Measurements from ENCODE around the gene ZNF608. TPM values are rescaled to one million over a fixed set of nuclear protein-coding genes. Genes with fewer than 3 reads are reported as not detected.

ZNF608 gene
- total and polyA plus RNA-seq, 2 donors from 2014 or later = 5.9 to 35.8 TPM

DNA sequence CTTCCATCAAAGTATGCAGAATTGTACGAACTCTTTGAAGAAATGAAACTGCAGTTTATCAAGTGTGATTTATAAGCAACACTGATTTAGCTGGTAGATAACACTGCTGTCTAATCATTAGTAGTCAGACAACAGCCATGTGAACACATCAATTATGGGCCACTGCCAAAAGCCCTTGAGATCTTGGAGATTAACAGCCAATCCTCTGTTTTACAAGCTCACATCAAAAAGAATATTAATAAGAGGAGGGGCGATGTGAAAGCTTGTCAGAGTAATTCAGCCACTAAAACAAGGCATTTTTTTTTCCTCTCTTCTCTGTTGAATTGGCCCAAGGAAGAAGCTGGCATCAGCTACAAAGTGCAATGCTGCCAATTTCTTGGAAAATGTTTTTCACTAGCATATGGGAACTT lies 28.1 kb downstream of the ZNF608 start:
- FAIRE-seq (no peak), DNase-seq (no peak)
- no peak overlapping the region for H3K4me3 ChIP-seq (ENCODE audit: low read length in 3 of 3)
- H3K36me3 ChIP-seq (ENCODE audit: control insufficient read depth in 2 of 3, insufficient read depth in 3 of 3, low read length in 3 of 3) = peaks cover 0 to 2% (median 0%) of the 10 kb centered on the region in 3 donors
- peaks cover 2 to 22% (median 8%) of the 10 kb centered on the region in 3 donors for H3K4me1 ChIP-seq (ENCODE audit: control insufficient read depth in 2 of 3, insufficient read depth in 2 of 3, low read depth in 1 of 3, low read length in 3 of 3)
- TF ChIP-seq, protein P1, sequence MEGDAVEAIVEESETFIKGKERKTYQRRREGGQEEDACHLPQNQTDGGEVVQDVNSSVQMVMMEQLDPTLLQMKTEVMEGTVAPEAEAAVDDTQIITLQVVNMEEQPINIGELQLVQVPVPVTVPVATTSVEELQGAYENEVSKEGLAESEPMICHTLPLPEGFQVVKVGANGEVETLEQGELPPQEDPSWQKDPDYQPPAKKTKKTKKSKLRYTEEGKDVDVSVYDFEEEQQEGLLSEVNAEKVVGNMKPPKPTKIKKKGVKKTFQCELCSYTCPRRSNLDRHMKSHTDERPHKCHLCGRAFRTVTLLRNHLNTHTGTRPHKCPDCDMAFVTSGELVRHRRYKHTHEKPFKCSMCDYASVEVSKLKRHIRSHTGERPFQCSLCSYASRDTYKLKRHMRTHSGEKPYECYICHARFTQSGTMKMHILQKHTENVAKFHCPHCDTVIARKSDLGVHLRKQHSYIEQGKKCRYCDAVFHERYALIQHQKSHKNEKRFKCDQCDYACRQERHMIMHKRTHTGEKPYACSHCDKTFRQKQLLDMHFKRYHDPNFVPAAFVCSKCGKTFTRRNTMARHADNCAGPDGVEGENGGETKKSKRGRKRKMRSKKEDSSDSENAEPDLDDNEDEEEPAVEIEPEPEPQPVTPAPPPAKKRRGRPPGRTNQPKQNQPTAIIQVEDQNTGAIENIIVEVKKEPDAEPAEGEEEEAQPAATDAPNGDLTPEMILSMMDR (IDR thresholded peaks at IDR 0.05; ENCODE audit: borderline replicate concordance, extremely low read depth, insufficient read depth) = no peak
- no peaks in the 10 kb centered on the region for H3K27me3 ChIP-seq (ENCODE audit: control insufficient read depth, insufficient read depth, low read length)
- no peaks in the 10 kb centered on the region for H3K9me3 ChIP-seq (ENCODE audit: control insufficient read depth in 2 of 3, insufficient read depth in 1 of 3, low read length in 3 of 3)
- intact Hi-C loops (cut with DNase I) = no loop called here
- no peak overlapping the region for H3K27ac ChIP-seq (ENCODE audit: low read depth in 2 of 2, low read length in 2 of 2)
- no peak overlapping the region for H3K9ac ChIP-seq (ENCODE audit: low read length in 3 of 3)

DNA sequence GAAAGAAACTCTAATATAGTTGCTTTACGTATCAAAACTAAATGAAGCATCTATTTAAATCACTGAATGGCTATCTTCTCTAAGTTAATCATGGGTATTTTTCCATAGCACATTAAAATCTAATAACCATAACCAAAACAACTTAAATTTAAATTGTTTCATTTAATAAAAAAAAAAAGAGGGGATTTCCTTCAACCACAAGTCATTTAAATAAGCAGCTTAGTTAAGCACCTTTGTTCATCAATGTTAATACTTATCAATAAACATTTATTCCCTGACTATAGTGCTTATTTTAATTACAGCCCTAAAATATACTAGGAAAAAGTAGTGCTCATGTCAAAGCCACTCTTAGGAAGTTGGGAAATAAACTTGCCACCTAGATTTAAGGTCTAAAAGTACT lies 30.3 kb downstream of the ZNF608 start:
- no peak for FAIRE-seq
- H3K27ac ChIP-seq (ENCODE audit: low read depth in 2 of 2, low read length in 2 of 2) = no peak overlapping the region
- H3K27me3 ChIP-seq (ENCODE audit: control insufficient read depth, insufficient read depth, low read length) = no peaks in the 10 kb centered on the region
- no peak for DNase-seq
- peaks cover 2 to 19% (median 8%) of the 10 kb centered on the region in 3 donors for H3K4me1 ChIP-seq (ENCODE audit: control insufficient read depth in 2 of 3, insufficient read depth in 2 of 3, low read depth in 1 of 3, low read length in 3 of 3)
- TF ChIP-seq, protein P1 (IDR thresholded peaks at IDR 0.05; ENCODE audit: borderline replicate concordance, extremely low read depth, insufficient read depth) = no peak
- no peaks in the 10 kb centered on the region for H3K9me3 ChIP-seq (ENCODE audit: control insufficient read depth in 2 of 3, insufficient read depth in 1 of 3, low read length in 3 of 3)
- no peak overlapping the region for H3K4me3 ChIP-seq (ENCODE audit: low read length in 3 of 3)
- peaks cover 0 to 2% (median 0%) of the 10 kb centered on the region in 3 donors for H3K36me3 ChIP-seq (ENCODE audit: control insufficient read depth in 2 of 3, insufficient read depth in 3 of 3, low read length in 3 of 3)
- intact Hi-C loops (cut with DNase I) = no loop called here
- H3K9ac ChIP-seq (ENCODE audit: low read length in 3 of 3) = no peak overlapping the region

DNA sequence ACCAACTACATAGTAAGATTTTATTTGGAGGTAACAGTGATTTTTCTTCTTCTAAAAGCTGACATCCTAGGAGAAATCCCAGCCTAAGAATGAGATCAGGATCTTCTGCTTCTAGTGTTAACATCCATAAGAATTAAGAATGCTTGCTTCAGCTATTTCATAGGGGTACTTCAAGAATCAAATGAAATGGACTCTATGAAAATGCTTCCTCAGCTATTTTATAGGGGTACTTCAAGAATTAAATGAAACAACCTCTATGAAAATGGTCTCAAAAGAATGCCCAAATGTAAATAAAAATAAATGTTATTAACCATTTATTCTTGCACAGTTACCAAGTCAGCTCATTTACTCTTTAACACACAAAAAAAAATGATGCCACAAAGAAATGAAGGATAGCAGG lies 31.5 kb downstream of the ZNF608 start:
- FAIRE-seq = no peak
- intact Hi-C loops (cut with DNase I) = no loop called here

More for the DNA sequence above, 31.5 kb downstream of the ZNF608 start:
- peaks cover 2 to 16% (median 8%) of the 10 kb centered on the region in 3 donors for H3K4me1 ChIP-seq (ENCODE audit: control insufficient read depth in 2 of 3, insufficient read depth in 2 of 3, low read depth in 1 of 3, low read length in 3 of 3)
- no peak overlapping the region for H3K4me3 ChIP-seq (ENCODE audit: low read length in 3 of 3)
- H3K9me3 ChIP-seq (ENCODE audit: control insufficient read depth in 2 of 3, insufficient read depth in 1 of 3, low read length in 3 of 3) = no peaks in the 10 kb centered on the region
- H3K27ac ChIP-seq (ENCODE audit: low read depth in 2 of 2, low read length in 2 of 2) = no peak overlapping the region
- peaks cover 0 to 2% (median 0%) of the 10 kb centered on the region in 3 donors for H3K36me3 ChIP-seq (ENCODE audit: control insufficient read depth in 2 of 3, insufficient read depth in 3 of 3, low read length in 3 of 3)
- no peak for DNase-seq
- H3K9ac ChIP-seq (ENCODE audit: low read length in 3 of 3) = no peak overlapping the region
- TF ChIP-seq, protein P1 (IDR thresholded peaks at IDR 0.05; ENCODE audit: borderline replicate concordance, extremely low read depth, insufficient read depth) = no peak
- no peaks in the 10 kb centered on the region for H3K27me3 ChIP-seq (ENCODE audit: control insufficient read depth, insufficient read depth, low read length)

Measured in kidney (tissue), 14 donors.